Neuronal stem cell (in vitro differentiated cells): ENCODE results near the gene SYNE1.

Source experiments
- DNase-seq: peaks from one replicate; pipeline ENCODE4 v3.0.0-alpha.2; 2013; ENCODE audit warnings: low spot score
- H2AFZ ChIP-seq: one replicate; pipeline ENCODE4 v1.6.1; 2013; ENCODE audit warnings: mild to moderate bottlenecking, low read length, inconsistent platforms
- H2AK5ac ChIP-seq: 2 replicates; pipeline ENCODE4 v1.6.1; 2013; ENCODE audit warnings: low read depth, mild to moderate bottlenecking, inconsistent platforms, low read length, moderate library complexity, mixed read lengths
- H2BK120ac ChIP-seq: 2 replicates; pipeline ENCODE4 v1.6.1; 2013; ENCODE audit warnings: low read depth, mild to moderate bottlenecking, inconsistent platforms, low read length, moderate library complexity, mixed read lengths
- H2BK12ac ChIP-seq: one replicate; pipeline ENCODE4 v1.6.1; 2013; ENCODE audit warnings: low read length, inconsistent platforms
- H2BK15ac ChIP-seq: 2 replicates; pipeline ENCODE4 v1.6.1; 2013; ENCODE audit warnings: mild to moderate bottlenecking, low read length, inconsistent platforms, mixed read lengths
- H2BK5ac ChIP-seq: one replicate; pipeline ENCODE4 v1.6.1; 2013; ENCODE audit warnings: inconsistent platforms, mild to moderate bottlenecking, low read length, moderate library complexity
- H3K14ac ChIP-seq: one replicate; pipeline ENCODE4 v1.6.1; 2013; ENCODE audit warnings: low read length, inconsistent platforms
- H3K18ac ChIP-seq: 2 replicates; pipeline ENCODE4 v1.6.1; 2013; ENCODE audit warnings: low read length, inconsistent platforms
- H3K23ac ChIP-seq: 2 replicates; pipeline ENCODE4 v1.6.1; 2013; ENCODE audit warnings: low read depth, mild to moderate bottlenecking, mixed read lengths, low read length, inconsistent platforms; ENCODE audit not compliant: poor library complexity
- H3K27ac ChIP-seq: replicated peaks from 3 replicates; pipeline ENCODE4 v1.5.1; 2013; ENCODE audit warnings: low read length, inconsistent platforms
- H3K27me3 ChIP-seq, 3 experiments: 2 replicates each; pipeline ENCODE4 v1.6.1; 2013; ENCODE audit warnings: low read length in 3 of 3, mild to moderate bottlenecking in 2 of 3, inconsistent platforms in 1 of 3, low read depth in 1 of 3, mixed read lengths in 1 of 3, moderate library complexity in 1 of 3; ENCODE audit not compliant: control insufficient read depth in 3 of 3, insufficient read depth in 3 of 3
- H3K36me3 ChIP-seq, 2 donors: replicated peaks in 1 of 2; 2 replicates each; pipeline ENCODE4 v1.6.1; 2013; ENCODE audit warnings: low read length in 2 of 2; ENCODE audit not compliant: control insufficient read depth in 2 of 2, insufficient read depth in 2 of 2
- H3K4ac ChIP-seq: 2 replicates; pipeline ENCODE4 v1.6.1; 2013; ENCODE audit warnings: inconsistent platforms, mild to moderate bottlenecking, low read length, moderate library complexity
- H3K4me1 ChIP-seq, 2 donors: 1 replicate in 1 of 2; 2 replicates in 1 of 2; pipeline ENCODE4 v1.6.1; 2013; ENCODE audit warnings: low read length in 2 of 2, low read depth in 1 of 2; ENCODE audit not compliant: control insufficient read depth in 2 of 2, insufficient read depth in 1 of 2
- H3K4me2 ChIP-seq: one replicate; pipeline ENCODE4 v1.6.1; 2013; ENCODE audit warnings: mild to moderate bottlenecking, low read length, inconsistent platforms; ENCODE audit not compliant: insufficient read depth, poor library complexity, severe bottlenecking
- H3K4me3 ChIP-seq, 2 donors: 2 replicates each; pipeline ENCODE4 v1.5.1; 2013; ENCODE audit warnings: low read length in 2 of 2, mild to moderate bottlenecking in 2 of 2, inconsistent platforms in 1 of 2, moderate library complexity in 1 of 2
- H3K79me1 ChIP-seq: one replicate; pipeline ENCODE4 v1.6.1; 2013; ENCODE audit warnings: low read depth, mild to moderate bottlenecking, inconsistent platforms, low read length, moderate library complexity
- H3K9ac ChIP-seq: one replicate; pipeline ENCODE4 v1.6.1; 2013; ENCODE audit warnings: mild to moderate bottlenecking, low read depth, low read length, inconsistent platforms; ENCODE audit not compliant: poor library complexity
- H3K9me3 ChIP-seq, 2 donors: replicated peaks in 1 of 2; 2 replicates each; pipeline versions ENCODE3 to v1.6.1; 2013; ENCODE audit warnings: low read length in 2 of 2, mild to moderate bottlenecking in 2 of 2, inconsistent platforms in 1 of 2, low read depth in 1 of 2, mixed read lengths in 1 of 2, moderate library complexity in 1 of 2; ENCODE audit not compliant: control insufficient read depth in 2 of 2, insufficient read depth in 1 of 2
- H4K8ac ChIP-seq: one replicate; pipeline ENCODE4 v1.6.1; 2013; ENCODE audit warnings: low read depth, mild to moderate bottlenecking, inconsistent platforms, low read length, moderate library complexity
- H4K91ac ChIP-seq: one replicate; pipeline ENCODE4 v1.6.1; 2013; ENCODE audit warnings: low read length, low read depth, mild to moderate bottlenecking, inconsistent platforms; ENCODE audit not compliant: poor library complexity
- WGBS, 2 donors: extraction: QIAGEN DNeasy Blood & Tissue Kit; methylation state at CpG; one replicate each; pipeline ENCODE4 v1.1.7; 2013; ENCODE audit warnings: missing lambda C conversion rate in 2 of 2, mixed read lengths in 1 of 2; ENCODE audit not compliant: insufficient read length in 2 of 2, insufficient replicate concordance in 1 of 2; ENCODE audit errors: extremely low coverage in 2 of 2; 5-methylcytosine and 5-hydroxymethylcytosine counted together

Gene SYNE1

GRCh38 chr6:152096863-152097496 lies 540.2 kb downstream of the SYNE1 start:
- Histone ChIP-seq H2BK15ac (no peak overlapping the region), H2BK12ac (no peak overlapping the region), H2BK5ac (no peak overlapping the region), H2BK120ac (no peak overlapping the region), H3K4me1 (peaks cover 3 to 5% of the 10 kb centered on the region in 2 donors), H3K4me2 (no peak overlapping the region), H3K27me3 (no peaks in the 10 kb centered on the region), H3K36me3 (no peaks in the 10 kb centered on the region), H3K18ac (no peak overlapping the region), H3K9ac (no peak overlapping the region), H4K91ac (no peak overlapping the region), H3K9me3 (no peaks in the 10 kb centered on the region), H3K4me3 (no peak overlapping the region), H3K14ac (no peak overlapping the region), H3K27ac (no peak overlapping the region), H3K23ac (no peak overlapping the region), H2AFZ (no peak overlapping the region), H4K8ac (no peak overlapping the region), H3K79me1 (no peaks in the 10 kb centered on the region), H3K4ac (no peak overlapping the region), H2AK5ac (no peak overlapping the region)
- WGBS, 2 donors: no CpG with 5 or more reads among the region's 5 CpGs
- no peak for DNase-seq

DNA sequence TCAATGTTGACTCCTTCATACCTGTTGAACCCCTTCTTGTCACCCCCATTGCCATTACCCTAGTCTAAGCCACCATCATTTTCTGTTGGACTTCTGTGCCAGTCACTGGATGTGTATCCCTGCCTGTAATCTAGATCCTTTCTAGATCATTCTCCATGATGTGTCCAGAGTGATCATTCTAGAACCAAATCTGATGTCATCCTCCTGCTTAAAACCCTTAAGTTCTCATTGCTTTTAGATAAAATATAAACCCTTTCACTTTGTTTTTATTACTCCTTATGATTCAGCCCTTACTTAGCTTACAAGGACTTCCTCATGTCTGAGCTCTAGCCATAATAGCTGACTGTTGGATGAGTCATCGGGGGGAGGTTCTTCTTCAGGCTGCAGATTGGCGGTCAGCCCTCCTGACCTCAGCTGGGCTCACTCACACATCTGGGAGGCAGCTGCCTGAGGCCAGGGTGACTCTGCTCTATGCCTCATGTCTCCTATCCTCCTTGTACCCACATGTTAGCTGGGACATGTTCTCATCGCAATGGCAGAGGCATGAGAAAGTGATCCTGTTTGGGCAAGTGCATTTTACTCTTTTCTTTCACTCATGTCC lies 542.1 kb downstream of the SYNE1 start:
- no peak for DNase-seq
- WGBS, 2 donors: no CpG with 5 or more reads among the region's 3 CpGs
- peaks cover 0 to 4% of the 10 kb centered on the region in 2 donors for H3K4me1 ChIP-seq

GRCh38 chr6:152094276-152094675 lies 542.9 kb downstream of the SYNE1 start:
- H3K4me1 ChIP-seq: no peaks in the 10 kb centered on the region
- no peak overlapping the region for H2AK5ac ChIP-seq
- no peak overlapping the region for H2AFZ ChIP-seq
- H3K36me3 ChIP-seq: no peaks in the 10 kb centered on the region
- no peak overlapping the region for H3K27ac ChIP-seq
- peak overlapping the region in 1 of 2 donors; percentile 12 for H3K4me3 ChIP-seq
- no peaks in the 10 kb centered on the region for H3K9me3 ChIP-seq
- H3K4me2 ChIP-seq: no peak overlapping the region
- H3K27me3 ChIP-seq: no peaks in the 10 kb centered on the region
- no peak overlapping the region for H3K14ac ChIP-seq
- H3K79me1 ChIP-seq: no peaks in the 10 kb centered on the region
- no peak overlapping the region for H2BK5ac ChIP-seq
- no peak for DNase-seq
- no peak overlapping the region for H4K91ac ChIP-seq
- no peak overlapping the region for H3K23ac ChIP-seq
- no peak overlapping the region for H3K18ac ChIP-seq
- H4K8ac ChIP-seq: no peak overlapping the region
- no peak overlapping the region for H3K4ac ChIP-seq
- WGBS, 2 donors: no CpG with 5 or more reads among the region's 4 CpGs
- H3K9ac ChIP-seq: no peak overlapping the region
- H2BK12ac ChIP-seq: no peak overlapping the region
- H2BK15ac ChIP-seq: no peak overlapping the region
- H2BK120ac ChIP-seq: no peak overlapping the region

More for the DNA sequence above, 542.1 kb downstream of the SYNE1 start:
- H4K8ac ChIP-seq: no peak overlapping the region
- H3K4me3 ChIP-seq: no peak overlapping the region
- H3K79me1 ChIP-seq: no peaks in the 10 kb centered on the region
- no peak overlapping the region for H2AFZ ChIP-seq
- no peak overlapping the region for H3K14ac ChIP-seq
- no peak overlapping the region for H2AK5ac ChIP-seq
- no peak overlapping the region for H3K4me2 ChIP-seq
- no peak overlapping the region for H3K27ac ChIP-seq
- no peak overlapping the region for H3K9ac ChIP-seq
- H2BK5ac ChIP-seq: no peak overlapping the region
- H3K36me3 ChIP-seq: no peaks in the 10 kb centered on the region
- H3K18ac ChIP-seq: no peak overlapping the region
- H2BK12ac ChIP-seq: no peak overlapping the region
- no peak overlapping the region for H2BK120ac ChIP-seq
- H3K9me3 ChIP-seq: no peaks in the 10 kb centered on the region
- H3K23ac ChIP-seq: no peak overlapping the region
- no peak overlapping the region for H3K4ac ChIP-seq
- H2BK15ac ChIP-seq: no peak overlapping the region
- no peaks in the 10 kb centered on the region for H3K27me3 ChIP-seq
- no peak overlapping the region for H4K91ac ChIP-seq

GRCh38 chr6:152093711-152094110 lies 543.5 kb downstream of the SYNE1 start:
- H3K4me2 ChIP-seq: no peak overlapping the region
- no peak overlapping the region for H4K8ac ChIP-seq

More at GRCh38 chr6:152093711-152094110, 543.5 kb downstream of the SYNE1 start:
- no peak overlapping the region for H2BK12ac ChIP-seq
- DNase-seq: no peak
- no peak overlapping the region for H4K91ac ChIP-seq
- H3K9ac ChIP-seq: no peak overlapping the region
- H2BK15ac ChIP-seq: no peak overlapping the region
- H2AFZ ChIP-seq: no peak overlapping the region
- no peak overlapping the region for H2BK120ac ChIP-seq
- no peaks in the 10 kb centered on the region for H3K9me3 ChIP-seq
- H2AK5ac ChIP-seq: no peak overlapping the region
- H3K18ac ChIP-seq: no peak overlapping the region
- no peaks in the 10 kb centered on the region for H3K79me1 ChIP-seq
- H3K14ac ChIP-seq: no peak overlapping the region
- no peak overlapping the region for H3K4ac ChIP-seq
- no peak overlapping the region for H2BK5ac ChIP-seq
- no peaks in the 10 kb centered on the region for H3K4me1 ChIP-seq
- no peaks in the 10 kb centered on the region for H3K27me3 ChIP-seq
- no peak overlapping the region for H3K23ac ChIP-seq
- H3K4me3 ChIP-seq: no peak overlapping the region
- WGBS, 2 donors: no CpG with 5 or more reads among the region's 6 CpGs
- H3K27ac ChIP-seq: no peak overlapping the region
- no peaks in the 10 kb centered on the region for H3K36me3 ChIP-seq
